ENCODE data around the gene FAM13A.
A peak's percentile ranks its signal among the peaks of the same experiment; 100 is the strongest.

The FAM13A gene

GRCh38 chr4:88738180-88738579 lies 318.8 kb downstream of the FAM13A start:
- no peak for DNase-seq

- DNase-seq, result peak; percentile 11
These were observed 319.6 kb downstream of the FAM13A start for GRCh38 chr4:88737307-88737941.

DNA sequence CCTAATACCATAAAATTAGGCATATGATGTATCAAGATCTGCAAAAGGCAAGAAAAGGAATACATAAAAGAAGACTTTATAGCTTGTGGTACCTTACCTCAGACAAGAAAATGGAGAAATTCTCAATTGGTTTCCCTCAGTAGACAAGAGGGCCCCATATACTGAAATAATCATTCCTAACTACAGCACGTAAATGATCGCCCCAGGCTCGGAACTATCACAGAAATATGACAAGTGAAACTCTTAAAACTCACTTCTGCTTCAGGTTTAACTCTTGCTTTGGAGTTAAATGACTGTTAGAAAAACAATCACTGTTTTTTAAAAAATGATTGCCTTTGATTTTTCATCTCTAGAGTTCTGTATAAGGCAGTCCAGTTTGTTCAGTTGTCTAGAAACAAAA lies 320.7 kb downstream of the FAM13A start:
- DNase-seq, result no peak

- no peak for DNase-seq
These were observed 321.4 kb downstream of the FAM13A start for GRCh38 chr4:88735564-88735963.

DNA sequence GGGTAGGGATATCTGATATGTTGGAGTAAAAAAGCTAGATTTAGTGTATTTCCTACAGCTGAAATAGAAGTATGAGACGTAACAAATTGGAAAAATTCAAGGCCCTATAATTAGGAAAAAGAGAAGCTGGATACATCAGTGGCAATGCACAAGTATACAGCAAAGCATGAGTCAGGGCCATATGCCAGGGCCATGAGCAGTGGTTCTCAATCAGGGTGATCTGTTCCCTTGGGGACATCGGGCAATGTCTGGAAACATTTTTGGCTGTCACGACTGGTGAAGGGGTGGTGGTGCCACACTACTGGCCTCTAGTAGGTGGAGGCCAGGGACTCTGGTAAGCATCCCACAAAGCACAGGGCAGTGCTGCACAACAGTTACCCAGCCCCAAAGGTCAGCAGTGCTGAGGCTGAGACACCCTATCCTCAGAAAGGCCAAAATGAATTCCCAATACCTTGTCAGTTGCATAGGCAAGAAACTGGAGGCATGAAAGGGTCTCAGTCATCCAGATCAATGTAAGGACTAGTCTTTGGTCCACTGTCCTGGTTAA lies 322.5 kb downstream of the FAM13A start:
- no peak for DNase-seq

DNA sequence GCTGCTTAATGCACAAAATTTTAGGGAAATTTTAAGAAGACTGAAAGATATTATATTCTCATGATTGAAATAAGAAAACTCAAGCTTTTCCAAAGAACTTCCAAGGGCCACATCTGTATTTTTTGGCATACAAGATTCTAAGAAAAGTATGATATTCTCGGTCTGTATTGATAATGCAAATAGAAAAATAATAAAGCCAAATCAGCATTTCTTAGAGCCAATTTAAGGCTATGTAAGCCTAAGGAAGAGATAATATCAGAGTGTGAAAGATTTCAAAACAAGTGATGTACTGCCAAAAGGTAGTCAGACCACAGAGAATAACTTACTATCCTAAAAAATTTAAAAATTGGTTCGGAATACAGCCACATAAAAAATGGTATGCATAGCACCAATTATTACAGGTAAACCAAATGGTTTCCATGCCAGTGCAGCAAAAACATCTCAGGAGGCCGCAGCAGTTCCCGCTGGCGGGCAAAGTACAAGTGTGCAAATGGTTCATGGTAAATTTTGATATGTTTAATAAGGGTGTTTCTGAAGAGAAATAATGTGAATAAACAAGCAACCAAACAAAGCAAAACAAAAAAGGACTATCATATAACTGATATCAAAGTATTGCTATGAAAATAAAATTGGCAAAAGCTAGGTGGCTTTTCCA lies 324.1 kb downstream of the FAM13A start:
- DNase-seq, result no peak

DNA sequence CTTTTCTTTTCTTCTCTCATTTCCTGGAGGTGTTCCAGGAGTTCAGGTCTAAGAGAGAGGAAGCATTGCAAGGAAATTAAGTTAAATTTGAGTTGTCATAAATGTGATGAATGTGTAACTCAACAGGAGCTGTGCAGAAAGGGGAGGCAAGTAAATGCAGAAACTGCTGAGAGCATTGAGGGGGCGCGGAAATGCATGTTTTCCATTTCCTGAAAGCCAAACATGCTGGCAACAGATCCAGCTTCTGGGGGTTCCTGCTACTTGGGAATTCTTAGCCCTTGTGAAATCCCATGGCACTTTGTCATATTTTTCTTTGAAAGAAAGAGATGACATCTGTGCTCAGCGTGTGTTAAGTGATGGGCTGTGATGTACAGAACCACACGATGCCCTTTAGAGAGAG lies 325.6 kb downstream of the FAM13A start:
- no peak for DNase-seq

DNA sequence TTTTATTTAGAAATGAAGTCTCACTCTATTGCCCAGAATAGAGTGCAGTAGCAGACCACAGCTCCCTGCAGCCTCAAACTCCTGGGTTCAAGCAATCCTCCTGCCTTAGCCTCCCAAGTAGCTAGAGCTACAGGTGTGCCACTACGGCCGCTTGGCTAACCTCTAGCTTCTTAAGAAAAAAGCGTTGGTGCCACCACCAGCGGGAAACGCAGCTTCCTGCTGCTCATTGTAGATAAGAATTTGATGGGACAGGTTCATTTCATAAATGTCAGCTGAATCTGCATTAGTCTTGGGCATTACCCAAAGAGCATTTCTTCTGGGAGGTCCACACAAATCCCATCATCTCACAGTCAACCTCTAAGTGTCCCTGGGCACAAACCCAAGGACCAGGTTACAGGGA lies 326.2 kb downstream of the FAM13A start:
- DNase-seq, result no peak

GRCh38 chr4:88729146-88729760 lies 327.7 kb downstream of the FAM13A start:
- DNase-seq, result no peak

DNA sequence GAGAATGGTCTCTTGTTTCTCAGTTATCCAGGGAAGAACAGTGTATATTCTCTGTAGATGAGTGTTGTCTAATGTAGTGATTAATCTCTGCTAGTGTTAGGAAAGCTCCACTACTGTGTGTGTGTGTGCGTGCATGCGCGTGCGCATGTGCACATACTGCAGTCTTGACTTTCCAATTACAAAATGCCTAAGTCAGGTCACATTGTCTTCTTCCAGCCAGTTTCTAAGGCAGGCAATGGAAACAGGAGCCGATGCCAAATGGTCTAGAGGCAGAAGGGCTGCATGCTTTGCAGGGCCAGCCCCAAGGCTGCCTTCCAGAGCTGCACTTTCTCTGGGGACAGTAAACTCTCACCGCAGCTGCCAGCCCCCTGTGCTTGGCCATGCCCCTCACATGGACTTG lies 328.8 kb downstream of the FAM13A start:
- no peak for DNase-seq

DNA sequence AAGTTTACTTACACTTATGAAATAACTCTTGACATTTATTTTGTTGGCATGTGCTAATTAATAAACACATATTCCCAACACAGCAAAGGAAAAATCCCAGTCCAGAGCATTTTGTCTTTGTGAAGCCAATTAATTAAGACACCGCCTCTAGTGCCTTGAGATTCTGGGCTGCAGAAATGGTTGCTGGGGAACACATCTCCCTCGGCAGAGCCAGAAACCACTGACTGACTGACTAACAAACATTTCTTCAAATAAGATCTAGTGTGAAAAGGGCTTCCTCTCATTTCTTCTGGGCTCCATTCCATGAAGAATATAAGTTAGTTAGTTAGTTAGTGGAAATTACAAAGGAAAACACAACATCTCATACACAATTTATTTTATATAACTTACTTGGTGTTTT lies 331.0 kb downstream of the FAM13A start:
- no peak for DNase-seq

- no peak for DNase-seq
These were observed 331.8 kb downstream of the FAM13A start for GRCh38 chr4:88725143-88725542.

DNA sequence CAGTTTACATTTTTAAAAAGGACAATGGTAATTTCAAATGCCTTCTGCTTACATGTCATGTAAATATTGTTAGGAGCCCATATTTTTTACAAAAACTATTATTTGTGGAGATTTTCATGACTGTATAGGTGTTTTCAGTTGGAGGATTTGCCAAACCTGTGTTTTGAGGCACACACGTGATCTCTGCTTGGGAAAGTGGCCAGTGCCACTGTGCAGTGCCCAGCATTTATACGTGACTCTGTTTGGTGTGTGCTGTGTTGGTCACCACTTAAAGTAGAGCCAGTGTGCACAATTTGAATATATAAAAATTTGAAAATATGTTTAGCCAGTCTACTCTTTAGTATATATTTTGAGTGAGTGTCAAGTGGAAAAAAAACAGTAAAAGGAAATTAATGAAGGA lies 332.6 kb downstream of the FAM13A start:
- no peak for DNase-seq

DNA sequence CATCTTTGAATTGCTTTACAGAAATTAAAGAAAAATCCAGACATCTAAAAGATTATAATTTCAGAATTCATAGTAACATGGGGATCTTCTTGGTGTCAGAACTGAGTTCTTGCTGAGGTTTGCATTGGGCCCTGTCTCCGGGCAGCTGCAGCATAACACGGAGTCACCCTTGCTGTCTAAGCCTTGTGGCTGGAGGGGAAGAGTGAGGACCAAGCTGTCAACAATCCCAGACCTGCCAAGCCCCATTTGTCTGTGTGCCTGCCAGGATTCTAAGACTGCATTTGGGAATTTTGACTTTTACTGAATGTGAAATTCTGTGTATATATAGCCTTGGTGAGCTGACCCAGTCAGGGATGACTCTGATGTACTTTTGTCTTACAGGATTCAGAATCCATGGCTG lies 334.2 kb downstream of the FAM13A start:
- DNase-seq, result no peak

DNA sequence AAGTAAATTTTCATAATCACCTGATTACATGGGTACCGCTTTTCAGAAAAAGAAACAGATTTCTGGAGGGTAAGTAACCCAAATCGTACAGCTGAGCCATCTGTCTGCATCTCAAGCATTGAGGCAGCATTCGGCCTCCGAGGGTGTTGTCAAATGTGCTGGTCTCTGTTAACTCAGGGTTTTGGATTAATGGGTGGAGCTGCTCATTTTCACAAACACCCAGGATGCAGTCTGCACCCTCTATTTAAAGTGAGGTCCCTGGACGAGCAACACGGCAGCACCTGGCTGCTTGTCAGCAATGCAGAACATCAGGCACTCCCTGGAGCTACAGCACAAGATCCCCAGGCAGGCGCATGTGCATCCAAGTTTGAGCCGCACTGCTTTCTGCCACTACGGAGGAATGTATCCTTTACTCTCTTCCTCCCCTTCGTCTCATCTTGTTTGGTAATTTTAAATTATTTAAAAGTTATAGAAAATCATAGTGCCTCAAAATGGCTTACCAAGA lies 334.7 kb downstream of the FAM13A start:
- DNase-seq, result no peak

DNA sequence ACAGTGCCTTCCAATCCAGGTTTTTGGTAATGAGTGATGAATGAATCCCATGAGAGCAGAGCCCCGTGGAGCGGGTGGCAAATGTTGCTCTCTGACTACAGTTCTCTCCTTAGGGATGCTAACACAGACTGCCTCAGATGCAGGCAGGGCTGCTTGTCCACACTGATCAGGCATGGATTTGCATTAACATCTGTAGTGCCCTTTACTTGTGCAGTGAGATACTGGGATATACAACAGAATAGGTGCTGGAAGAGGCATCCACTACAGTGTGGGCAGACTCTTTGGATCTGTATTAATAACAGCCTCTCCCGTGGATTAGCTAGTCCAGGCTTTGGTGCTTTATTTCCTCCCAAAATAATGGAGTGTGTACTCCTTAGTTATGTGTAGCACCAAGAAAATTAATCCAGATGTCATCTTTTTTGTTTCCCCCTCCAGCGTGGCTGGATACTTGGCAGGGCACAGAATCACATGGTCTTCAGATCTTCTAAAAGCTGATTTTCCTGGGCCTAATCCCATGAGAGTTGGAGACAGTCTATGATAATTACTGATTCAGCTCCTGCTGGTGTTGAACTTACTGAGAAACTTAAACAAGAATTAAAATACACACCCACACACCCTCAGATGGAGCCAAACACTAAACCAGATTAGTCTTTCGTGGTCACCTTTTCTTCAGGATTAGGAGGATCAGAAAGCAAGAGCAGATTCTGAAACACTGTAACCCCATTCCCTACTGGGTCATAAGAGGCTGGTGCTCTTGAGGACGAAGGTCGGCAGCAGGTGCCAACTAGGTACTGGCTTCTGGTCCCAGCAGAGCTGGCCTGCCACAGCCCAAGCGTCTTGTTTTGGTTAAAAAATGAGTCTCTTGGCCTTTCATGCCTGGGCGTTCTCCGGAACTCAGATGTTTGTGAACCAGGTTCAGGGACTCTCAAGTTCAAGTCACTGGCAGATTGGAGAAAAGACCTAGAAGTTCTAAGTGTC lies 336.2 kb downstream of the FAM13A start:
- DNase-seq, result no peak

DNA sequence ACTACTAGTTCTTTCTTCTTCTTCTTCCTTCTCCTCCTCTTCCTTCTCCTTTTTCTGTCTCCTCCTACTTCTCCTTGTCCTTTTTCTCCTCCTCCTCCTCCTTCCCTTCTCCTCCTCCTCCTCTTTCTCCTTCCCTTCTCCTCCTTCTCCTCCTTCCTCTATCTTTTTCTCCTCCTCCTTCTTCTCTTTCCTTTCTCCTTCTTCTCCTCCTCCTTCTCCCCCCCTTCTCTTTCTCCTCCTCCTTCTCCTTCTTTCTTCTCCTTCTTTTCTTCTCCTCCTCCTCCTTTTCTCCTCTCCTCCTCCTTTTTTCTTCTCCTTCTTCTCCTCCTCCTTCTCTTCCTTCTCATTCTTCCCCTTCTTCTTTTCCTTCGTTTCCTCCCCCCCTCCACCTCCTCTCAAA lies 337.6 kb downstream of the FAM13A start:
- DNase-seq, result no peak

- no peak for DNase-seq
These were observed 338.9 kb downstream of the FAM13A start for GRCh38 chr4:88718098-88718497.

- no peak for DNase-seq
These were observed 343.2 kb downstream of the FAM13A start for GRCh38 chr4:88713782-88714181.

DNA sequence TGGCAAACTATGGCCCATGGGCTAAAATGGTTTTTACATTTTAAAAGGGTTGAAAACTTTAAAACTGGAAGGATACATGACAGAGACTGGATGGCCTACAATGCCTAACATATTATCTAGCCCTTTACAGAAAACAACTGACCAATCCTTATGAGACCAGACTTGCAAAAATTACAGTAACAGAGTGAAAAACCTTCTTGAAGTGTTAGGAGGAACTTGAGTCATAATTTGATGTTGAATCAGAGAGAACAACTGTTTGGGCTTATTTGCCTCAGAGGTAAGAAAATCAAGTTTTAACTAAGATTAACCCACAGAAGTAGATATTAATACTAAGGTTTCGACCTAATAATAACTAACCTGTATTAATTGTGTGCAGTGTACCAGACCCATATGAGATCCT lies 347.0 kb downstream of the FAM13A start:
- peak; percentile 28 for DNase-seq

- DNase-seq, result no peak
These were observed 350.4 kb downstream of the FAM13A start for GRCh38 chr4:88706574-88706973.

GRCh38 chr4:88705805-88706492 lies 351.0 kb downstream of the FAM13A start:
- no peak for DNase-seq
